Stimulated activated CD8-positive, alpha-beta memory T cell treated with anti-CD3 and anti-CD28 coated beads, Interleukin-7, amount 100 ng/mL, for 4 hours (primary cell): ENCODE data around the gene CD4.
A peak's percentile ranks its signal among the peaks of the same experiment; 100 is the strongest.

Experiments
- DNase-seq, 2 donors: peaks; one replicate each; pipeline ENCODE4 v3.0.0-alpha.2; 2020; ENCODE audit warnings: low read depth in 2 of 2

CD4 gene

DNA sequence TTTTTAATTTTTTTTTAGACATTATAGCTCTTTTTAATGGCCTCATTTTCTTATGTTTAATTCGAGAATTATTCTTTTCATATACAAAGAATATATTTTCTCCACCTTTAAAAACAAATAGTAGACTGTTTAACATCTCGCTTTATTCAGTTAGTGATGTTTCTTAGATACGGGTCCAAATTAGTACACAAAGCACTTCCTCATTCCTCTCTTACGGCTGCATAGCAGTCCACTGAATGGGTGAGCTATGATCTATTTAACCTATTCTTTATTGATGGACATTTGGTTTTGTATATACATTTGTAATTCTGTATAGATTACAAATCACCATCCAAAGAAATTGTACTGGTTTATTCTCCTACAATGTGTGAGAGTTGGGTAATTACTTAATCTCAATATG, 24.0 kb downstream of the CD4 start:
- DNase-seq: no peak

DNA sequence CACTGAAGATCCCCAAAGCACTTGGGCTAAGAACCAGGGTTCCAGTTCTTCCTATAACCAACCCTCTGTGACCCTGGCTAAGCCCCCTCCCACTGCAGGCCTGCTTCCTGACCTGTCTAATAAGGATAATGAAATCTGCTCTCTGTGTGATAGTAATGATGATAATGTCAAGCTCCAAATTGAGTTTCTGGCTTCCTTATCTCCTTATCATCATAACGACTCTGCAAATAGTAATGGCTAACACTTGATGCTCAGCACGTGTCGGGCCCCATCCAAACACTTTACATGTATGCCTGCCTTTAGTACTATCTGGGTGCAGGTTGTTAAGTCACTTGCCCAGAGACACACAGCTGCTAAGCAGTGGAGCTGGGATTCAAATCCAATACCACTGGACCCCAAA, 27.3 kb downstream of the CD4 start:
- no peak for DNase-seq

DNA sequence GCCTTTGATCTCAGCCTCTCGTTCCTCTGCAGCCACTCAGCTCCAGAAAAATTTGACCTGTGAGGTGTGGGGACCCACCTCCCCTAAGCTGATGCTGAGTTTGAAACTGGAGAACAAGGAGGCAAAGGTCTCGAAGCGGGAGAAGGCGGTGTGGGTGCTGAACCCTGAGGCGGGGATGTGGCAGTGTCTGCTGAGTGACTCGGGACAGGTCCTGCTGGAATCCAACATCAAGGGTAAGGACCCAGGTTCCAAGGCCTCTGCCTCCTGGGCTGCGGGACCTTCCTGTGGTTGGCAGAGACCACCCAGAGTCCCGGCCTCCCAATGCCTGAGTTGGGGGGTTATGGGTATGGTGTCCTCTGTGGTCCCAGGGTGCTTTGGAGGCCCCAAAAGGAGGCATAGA, 27.8 kb downstream of the CD4 start:
- DNase-seq: no peak

DNA sequence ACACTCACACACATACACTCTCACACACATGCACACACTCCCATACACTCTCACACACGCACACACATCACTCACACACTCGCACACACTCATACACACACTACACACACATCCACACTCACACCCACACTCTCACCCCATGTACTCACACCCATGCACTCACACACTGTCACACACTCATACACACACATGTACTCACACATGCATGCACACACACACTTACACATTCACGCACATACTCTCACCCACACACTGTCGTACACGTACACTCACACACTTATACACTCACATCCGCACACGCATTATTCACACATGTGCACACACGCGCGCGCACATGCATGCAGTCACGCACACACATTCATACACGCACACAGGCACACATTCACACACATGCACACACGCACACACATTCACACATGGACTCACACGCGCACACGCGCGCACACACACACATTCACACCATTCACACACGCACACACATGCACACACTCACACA, 28.4 kb downstream of the CD4 start:
- DNase-seq: no peak

DNA sequence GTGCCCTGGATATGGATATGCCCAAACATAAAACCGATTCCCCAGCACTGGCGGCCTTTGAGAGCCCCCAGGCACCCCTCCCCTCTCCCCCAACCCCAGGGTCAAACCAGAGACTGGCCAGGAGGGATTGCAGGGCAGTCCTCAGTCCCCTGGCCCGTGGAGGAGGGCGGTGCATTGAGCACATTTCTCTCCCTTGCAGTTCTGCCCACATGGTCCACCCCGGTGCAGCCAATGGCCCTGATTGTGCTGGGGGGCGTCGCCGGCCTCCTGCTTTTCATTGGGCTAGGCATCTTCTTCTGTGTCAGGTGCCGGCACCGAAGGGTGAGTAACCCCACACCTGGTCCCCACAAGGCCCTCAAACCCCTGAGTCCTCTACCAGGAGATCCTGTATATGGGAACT, 28.9 kb downstream of the CD4 start:
- no peak for DNase-seq

DNA sequence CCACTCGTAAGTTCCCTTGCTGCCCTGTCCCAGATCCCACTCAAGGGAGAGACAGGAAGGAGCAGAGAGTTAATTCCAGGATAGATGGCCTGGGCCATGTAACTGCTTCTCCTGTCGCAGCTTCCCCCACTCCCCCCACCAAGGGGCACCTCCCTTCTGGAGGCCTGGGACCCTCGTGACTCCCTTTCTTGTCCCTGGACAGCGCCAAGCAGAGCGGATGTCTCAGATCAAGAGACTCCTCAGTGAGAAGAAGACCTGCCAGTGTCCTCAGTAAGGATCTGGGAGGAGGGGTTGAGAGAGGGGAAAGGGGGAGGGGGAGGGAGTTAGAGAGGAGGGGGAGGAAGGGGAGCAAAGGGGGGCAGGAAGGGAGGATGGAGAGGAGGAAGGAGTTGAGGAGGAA, 29.3 kb downstream of the CD4 start:
- DNase-seq: no peak

DNA sequence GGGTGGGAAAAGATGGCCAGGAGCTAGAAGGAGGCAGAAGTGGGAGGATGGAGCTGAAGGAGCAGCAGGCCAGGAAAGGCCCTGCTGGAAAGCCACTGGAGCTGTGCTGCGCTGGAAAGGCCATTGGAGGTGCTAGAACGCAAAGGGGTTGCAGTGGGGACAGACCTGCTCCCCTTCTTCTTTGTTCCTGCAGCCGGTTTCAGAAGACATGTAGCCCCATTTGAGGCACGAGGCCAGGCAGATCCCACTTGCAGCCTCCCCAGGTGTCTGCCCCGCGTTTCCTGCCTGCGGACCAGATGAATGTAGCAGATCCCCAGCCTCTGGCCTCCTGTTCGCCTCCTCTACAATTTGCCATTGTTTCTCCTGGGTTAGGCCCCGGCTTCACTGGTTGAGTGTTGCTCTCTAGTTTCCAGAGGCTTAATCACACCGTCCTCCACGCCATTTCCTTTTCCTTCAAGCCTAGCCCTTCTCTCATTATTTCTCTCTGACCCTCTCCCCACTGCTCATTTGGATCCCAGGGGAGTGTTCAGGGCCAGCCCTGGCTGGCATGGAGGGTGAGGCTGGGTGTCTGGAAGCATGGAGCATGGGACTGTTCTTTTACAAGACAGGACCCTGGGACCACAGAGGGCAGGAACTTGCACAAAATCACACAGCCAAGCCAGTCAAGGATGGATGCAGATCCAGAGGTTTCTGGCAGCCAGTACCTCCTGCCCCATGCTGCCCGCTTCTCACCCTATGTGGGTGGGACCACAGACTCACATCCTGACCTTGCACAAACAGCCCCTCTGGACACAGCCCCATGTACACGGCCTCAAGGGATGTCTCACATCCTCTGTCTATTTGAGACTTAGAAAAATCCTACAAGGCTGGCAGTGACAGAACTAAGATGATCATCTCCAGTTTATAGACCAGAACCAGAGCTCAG, 30.0 kb downstream of the CD4 start:
- no peak for DNase-seq

DNA sequence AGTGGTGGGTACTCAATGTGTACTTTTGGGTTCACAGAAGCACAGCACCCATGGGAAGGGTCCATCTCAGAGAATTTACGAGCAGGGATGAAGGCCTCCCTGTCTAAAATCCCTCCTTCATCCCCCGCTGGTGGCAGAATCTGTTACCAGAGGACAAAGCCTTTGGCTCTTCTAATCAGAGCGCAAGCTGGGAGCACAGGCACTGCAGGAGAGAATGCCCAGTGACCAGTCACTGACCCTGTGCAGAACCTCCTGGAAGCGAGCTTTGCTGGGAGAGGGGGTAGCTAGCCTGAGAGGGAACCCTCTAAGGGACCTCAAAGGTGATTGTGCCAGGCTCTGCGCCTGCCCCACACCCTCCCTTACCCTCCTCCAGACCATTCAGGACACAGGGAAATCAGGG, 30.8 kb downstream of the CD4 start:
- no peak for DNase-seq

DNA sequence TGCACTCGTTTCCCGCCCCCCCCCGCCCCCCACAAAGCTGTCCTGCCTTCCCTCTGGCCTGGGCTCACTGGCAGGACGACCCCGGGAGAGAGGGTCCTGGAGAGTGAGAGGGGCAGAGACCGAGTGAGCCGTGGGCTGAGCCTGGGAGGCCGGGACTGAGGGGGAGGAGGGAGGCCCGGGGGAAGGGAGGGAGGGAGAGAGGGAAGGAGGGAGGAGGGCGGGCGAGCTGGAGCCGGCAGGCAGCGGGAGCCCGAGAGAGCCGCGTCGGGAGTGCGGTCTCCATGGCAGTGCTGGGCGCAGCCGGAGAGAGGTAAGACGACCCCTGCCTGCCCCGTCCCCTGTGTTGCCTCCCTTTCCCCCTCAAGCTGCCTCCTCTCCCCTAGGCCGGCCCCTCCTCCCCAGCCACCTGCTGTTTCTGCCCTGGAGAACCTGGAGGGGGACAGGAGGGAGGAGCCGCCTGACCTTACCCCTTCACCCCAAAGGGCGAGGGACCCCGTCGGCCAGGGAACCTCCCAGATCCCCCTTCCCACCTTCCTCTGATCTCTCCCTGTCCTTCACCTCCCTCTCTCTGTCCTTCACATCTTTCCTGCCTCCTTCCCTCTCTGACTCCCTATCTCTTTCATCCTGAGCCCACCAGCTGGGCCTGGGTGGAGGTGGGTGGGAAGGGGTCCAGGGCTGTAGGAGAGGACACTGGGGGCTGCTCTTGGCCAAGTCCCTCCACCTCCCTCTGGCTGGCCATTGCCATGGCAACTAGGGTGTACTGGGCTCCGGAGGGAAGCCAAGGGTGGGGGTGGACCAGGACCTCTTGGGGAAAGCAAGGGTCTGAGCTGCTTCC, 32.5 kb downstream of the CD4 start, which contains the start of gene GPR162:
TSS of gene GPR162 (plus strand) at position 231 of the 835 bp plus-strand sequence. CDS start 2,078 bp downstream, outside the sequence.
- no peak for DNase-seq

DNA sequence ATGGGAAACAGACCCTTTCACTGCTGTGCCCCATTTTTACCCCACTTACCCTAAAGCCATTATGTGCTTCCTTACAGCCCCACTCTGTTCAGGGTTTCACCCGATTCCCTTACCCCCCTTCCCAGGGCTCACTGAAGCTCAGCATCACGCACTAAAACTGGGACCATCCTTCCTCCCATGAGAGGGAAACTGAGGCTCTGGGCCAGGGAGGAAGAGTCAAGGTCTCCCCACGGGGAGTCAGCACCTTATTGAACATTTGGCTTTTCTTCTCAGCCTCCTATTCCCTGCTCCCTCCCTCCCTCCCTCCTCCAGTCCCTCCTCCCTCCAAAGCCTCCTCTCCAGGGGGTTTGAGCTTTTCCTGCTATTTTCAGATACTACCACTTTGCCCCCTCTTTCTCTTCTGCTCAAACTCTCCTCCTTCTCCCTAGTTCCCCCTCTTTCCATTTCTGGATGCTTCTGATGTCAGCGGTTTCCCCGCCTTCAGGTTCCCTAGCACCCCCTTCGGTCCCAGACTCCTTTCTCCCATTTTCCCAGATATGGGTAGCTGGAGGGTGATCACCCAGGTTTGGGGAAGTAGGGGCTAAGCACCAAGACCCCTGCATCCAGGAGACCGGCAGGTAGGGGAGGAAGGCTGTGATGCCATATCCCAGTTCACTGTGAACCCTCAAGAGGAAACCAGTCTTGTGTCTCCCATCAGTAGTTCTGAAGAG, 33.3 kb downstream of the CD4 start:
- DNase-seq: no peak

DNA sequence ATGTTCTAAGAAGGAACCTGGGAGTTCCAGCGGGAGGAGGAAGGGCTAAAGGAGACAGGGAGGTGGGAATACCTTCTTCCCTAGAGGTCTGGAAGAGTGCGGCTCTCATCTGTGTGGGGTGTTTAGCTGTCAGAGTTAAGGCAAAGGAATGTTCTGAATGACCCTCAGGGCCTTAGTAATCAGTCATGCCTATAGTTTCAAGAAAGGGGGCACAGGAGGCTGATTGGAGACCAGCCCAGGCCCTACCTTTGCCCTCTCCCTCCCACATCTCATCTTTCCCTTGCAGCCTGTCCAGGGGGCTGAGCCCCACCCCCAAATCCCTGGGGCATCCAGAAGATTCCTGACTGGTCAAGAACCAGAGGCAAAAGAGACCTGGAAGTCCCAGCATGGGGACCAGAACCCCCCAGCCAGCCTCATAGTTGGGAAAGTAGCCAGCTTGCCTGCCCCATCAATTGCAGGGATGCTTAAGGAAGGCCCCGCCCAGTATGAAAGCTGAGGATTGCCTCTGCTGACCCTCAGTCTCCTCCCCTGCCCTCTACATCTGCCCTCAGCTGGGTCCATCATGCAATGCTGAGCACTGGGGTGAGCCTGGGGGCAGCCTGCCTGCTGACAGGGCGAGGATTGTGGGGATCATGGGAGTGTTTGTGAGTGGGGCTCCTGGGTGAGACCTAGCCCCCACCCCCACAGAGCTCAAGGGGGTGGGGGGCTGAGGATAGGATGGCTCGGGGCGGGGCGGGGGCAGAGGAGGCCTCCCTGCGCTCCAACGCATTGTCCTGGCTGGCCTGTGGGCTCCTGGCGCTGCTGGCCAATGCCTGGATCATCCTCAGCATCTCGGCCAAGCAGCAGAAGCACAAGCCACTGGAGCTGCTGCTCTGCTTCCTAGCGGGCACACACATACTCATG, 34.1 kb downstream of the CD4 start:
- DNase-seq: no peak

DNA sequence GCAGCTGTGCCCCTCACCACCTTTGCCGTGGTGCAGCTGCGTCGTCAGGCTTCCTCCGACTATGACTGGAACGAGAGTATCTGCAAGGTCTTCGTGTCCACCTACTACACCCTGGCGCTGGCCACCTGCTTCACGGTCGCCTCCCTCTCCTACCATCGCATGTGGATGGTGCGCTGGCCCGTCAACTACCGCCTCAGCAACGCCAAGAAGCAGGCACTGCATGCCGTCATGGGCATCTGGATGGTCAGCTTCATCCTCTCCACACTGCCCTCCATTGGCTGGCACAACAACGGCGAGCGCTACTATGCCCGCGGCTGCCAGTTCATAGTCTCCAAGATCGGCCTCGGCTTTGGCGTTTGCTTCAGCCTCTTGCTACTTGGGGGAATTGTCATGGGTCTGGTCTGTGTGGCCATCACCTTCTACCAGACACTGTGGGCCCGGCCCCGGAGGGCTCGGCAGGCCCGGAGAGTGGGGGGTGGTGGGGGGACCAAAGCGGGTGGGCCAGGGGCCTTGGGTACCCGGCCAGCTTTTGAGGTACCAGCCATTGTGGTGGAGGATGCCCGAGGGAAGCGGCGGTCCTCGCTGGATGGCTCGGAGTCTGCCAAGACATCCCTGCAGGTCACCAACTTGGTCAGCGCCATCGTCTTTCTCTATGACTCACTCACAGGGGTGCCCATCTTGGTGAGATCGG, 34.9 kb downstream of the CD4 start:
- DNase-seq: no peak

DNA sequence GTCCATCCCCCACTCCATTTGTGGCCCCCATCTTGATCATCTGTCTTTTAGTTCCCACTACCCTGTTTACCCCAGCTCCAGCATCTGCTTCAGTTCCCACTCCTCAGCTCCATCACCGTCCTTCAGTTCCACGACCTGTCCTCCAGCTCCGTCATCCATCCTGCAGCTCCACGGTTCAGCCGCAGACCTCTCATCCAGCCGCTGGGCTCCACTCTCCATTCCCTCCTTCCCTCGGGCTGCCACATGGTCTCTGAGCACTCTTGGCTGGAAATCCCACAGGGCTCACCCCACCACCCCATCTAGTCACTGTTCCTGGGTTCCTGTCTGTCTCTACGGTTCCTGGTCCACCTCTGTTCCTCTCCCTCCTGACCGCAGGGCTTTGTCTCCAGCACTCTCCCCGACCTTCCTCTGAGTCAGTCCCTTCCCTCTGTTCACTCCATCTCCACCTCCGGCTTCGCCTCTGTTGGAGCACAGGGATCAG, 35.6 kb downstream of the CD4 start:
- DNase-seq: no peak

DNA sequence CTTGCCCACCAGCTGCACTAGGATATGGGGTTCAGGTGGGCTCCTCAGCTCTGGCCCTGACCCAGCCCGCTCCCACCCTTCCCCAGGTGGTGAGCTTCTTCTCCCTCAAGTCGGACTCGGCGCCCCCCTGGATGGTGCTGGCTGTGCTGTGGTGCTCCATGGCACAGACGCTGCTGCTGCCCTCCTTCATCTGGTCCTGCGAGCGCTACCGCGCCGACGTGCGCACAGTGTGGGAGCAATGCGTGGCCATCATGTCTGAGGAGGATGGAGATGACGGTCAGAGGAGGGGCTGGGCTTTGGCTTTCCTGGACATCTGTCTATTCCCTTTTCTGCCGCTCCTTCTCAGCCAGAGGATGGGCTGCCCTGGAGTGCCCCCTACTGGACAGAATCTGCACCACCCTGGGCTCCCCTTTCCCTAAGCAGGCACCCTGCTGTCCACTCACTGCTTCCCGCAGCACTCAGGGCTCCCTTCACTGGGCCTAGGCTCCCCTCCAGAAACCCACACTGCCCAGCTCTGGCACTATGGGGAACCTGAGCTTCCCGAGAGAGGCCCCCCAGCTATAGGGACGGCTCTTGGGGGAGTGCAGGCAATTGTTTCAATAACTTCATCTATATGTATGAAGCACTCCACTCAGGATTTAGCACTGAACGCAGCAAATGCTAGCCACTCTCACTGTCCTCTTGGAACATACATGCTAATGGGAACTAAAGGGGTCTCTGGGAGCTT, 36.2 kb downstream of the CD4 start:
- DNase-seq: peak; percentile 41 to 48

DNA sequence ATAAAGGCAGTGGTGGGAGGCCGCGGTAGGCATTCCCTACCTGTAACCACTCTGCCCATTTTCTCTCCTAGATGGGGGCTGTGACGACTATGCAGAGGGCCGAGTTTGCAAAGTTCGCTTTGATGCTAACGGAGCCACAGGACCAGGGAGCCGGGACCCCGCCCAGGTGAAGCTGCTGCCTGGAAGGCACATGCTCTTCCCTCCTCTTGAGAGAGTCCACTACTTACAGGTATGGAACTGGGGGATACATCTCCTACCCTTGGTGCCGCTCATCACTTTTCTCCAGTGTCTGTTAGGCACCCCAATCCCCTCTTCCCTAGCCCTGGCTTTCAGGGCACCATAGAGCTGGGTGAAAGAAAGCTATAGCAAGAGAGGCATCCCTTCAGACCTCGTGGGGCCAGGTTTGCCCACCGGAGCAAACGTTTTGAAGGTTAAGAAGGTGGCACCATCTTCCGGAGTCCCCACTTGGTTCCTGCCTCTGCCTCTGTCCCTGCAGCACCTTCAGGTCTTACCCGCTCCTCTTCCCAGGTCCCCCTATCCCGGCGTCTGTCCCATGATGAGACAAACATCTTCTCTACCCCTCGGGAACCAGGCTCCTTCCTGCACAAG, 36.9 kb downstream of the CD4 start:
- no peak for DNase-seq

DNA sequence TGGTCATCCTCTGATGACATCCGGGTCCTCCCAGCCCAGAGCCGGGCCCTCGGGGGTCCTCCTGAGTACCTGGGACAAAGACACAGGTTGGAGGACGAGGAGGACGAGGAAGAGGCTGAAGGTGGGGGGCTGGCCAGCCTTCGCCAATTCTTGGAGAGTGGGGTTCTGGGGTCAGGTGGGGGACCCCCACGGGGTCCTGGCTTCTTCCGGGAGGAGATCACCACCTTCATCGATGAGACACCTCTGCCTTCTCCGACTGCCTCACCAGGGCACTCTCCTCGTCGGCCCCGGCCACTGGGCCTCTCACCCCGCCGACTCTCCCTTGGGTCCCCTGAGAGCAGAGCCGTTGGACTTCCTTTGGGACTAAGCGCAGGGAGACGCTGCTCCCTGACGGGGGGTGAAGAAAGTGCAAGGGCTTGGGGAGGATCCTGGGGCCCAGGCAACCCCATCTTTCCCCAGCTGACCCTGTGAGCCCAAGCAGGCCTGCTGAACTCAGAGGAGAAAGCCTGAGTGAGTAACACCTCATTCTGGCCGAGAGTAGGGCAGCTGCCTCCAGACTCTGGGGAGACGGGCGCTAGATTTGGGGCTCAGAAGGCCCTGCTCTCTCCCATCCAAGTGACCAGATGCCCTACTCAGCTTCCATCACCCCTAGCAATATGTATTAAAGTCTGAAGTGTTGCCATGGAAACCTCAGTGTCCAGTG, 37.6 kb downstream of the CD4 start:
- no peak for DNase-seq

DNA sequence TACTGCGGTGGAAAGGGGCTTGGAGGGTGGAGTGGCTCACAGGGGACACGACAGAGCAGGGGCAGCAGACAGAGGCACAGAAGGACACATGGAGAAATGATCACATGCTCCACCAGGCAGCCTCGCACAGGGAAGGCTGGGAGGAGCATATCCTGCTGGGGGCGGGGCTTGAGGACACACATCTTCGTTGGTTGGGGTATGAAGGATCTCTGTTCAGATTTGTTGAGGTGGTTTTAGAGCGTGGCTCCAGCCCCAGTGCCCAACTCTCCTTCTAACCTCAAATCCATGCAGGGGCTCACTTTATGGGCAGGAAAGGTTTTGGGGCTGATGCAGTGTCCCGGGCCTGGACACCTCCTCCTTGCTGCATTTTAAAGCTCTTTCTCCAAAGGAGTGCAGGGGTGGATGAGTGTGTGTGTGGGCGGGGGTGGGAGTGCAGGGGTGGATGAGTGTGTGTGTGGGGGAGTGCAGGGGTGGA, 38.1 kb downstream of the CD4 start:
- peak in 1 of 2 donors; percentile 26 for DNase-seq
